Activated gamma-delta T cell treated with Interleukin-2 at 50 U/mL for 16 hours (primary cell): ENCODE measurements around the gene EPHA1.

Experiments used
- DNase-seq: peaks from one replicate; pipeline ENCODE4 v3.0.0-alpha.2; 2020

EPHA1 gene

GRCh38 chr7:143343596-143343995, 65.1 kb downstream of the EPHA1 start:
- no peak for DNase-seq

GRCh38 chr7:143341842-143342241, 66.8 kb downstream of the EPHA1 start:
- no peak for DNase-seq
